HCEC 1CT (cell line): Measurements from ENCODE around the gene ELOVL7.

Experiments
- DNase-seq: peaks from one replicate; pipeline ENCODE4 v3.0.0-alpha.2; 2017

ELOVL7 gene

GRCh38 chr5:60710362-60710761, 133.7 kb downstream of the ELOVL7 start:
- DNase-seq: no peak

DNA sequence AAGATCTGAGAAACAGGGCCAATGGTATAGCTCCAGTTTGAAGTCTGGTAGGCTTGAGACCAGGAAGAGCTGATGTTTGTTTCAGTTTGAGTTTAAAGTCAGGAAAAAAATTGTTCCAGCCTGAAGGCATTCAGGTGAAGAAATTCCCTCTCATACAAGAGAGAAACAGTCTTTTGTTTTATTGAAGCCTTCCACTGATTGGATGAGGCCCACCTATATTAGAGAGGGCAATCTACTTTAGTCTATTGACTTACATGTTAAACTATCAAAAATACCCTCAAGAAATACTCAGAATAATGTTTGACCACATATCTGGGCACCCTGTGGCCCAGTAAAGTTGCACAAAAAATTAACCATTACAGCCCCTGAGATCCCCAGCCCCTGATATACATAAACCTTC, 138.9 kb downstream of the ELOVL7 start:
- no peak for DNase-seq

DNA sequence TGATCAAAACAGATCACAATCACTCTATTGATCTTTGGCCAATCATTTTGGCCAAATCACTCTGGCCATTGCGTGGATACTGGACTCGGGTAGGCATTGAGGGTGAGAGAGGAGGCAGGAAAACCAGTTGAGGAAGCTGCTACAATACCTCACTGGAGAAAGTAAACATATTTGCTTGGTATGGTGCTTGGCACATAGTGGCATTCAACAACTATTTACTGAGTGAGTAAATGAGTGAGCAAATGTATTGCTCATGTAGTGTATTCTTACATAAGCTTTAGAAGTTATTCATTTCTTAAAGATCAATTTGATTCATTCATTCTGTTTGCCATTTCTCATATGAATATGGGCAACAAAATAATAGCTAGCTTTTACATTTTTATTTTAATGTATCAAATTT, 140.1 kb downstream of the ELOVL7 start:
- no peak for DNase-seq
